ENCODE data around the gene ADAMTS12. TPM values are rescaled to one million over a fixed set of nuclear protein-coding genes. Genes with fewer than 3 reads are reported as not detected.

The ADAMTS12 gene
- total RNA-seq, 1 donor: not detected

DNA sequence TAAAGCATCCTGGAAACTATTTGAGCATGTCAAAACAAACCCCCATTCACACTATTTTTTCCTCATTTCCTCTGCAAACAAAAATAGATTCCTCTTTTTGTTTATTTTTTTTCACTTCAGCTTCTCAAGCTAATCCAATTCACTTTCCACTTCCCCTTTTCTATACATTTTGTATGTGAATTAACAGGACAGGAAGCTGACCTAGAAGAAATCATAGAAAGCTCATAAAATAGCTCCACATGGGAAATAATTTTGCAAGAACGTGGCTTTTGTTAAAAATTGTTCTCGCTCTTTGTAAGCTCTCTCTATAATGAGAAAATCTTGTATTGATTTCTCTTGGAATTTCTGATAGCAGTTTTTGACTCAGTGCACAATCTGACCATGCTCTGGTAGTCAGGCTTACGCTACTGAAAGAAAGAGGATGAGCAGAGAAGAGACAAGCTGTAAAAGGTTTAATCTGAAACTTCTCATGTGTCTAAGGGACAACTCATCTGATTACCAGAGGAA, 215.8 kb downstream of the ADAMTS12 start:
- DNase-seq (ENCODE audit: low read depth in 2 of 3, low spot score in 2 of 3): peak in 2 of 3 donors; percentile 5 to 9

GRCh38 chr5:33671700-33672291, 220.0 kb downstream of the ADAMTS12 start:
- no peak for DNase-seq (ENCODE audit: low read depth in 2 of 3, low spot score in 2 of 3)

DNA sequence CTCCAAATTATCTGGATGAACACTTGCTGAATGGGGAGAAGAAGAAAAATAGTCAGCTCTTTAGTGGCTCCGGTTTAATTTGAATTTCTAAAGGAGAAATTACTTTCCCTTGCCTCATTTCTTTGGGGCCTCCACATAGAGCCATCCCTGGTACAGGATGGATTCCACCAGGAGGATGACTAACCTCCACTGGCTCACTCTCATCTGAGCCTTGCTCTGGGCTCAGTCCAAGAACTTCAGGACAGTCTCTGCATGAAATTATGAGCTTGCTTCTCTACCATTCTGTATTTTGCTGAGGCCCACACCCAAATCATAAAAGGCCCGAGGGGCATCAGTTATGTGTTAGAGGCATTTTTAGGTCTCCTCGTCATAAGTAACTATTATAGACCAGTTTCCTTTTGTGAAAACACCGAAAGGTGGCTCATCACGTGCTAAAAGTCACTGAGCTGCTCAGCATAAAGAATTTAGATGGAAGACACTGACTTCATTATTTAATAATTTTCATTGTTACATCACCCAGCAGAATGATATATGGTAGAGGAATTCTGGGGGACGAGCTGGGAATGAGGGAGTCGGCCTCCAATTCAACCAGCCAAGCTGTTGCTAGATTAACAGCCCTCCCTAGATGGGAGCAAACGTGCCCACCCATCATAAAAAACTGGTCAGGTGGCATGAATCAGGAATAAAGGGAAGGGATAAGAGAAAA, 228.9 kb downstream of the ADAMTS12 start:
- no peak for DNase-seq (ENCODE audit: low read depth in 2 of 3, low spot score in 2 of 3)

DNA sequence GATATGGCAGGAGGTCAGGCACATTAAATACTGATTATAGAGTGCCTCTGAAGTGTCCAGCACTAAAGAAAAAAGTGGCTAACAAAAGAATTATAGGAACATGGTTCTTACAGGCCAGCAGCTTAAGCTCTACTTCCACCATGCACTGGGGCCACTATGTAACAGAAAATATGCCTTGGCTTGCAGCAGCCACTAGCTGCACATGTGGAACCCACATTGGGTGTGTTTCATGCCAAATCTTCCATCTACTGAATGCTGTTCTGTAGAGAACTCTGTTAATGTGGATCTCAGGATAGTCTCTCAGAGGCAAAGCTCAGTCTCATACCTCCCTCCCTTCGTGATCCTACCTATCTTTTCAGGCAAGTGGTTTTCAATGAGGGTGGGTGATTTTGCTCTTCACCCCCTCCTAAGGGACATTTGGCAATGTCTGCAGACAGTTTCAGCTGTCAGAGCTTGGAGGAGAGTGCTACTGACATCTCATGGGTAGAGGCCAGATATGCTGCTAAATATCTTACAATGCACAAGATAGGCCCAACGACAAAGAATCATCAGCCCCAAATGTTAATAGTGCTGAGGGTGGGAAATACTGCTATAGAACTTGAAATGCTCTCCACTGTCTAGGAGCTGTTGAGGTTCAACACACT, 232.1 kb downstream of the ADAMTS12 start:
- no peak for DNase-seq (ENCODE audit: low read depth in 2 of 3, low spot score in 2 of 3)

GRCh38 chr5:33657804-33658440, 233.9 kb downstream of the ADAMTS12 start:
- DNase-seq (ENCODE audit: low read depth in 2 of 3, low spot score in 2 of 3): no peak

GRCh38 chr5:33657176-33657575, 234.6 kb downstream of the ADAMTS12 start:
- DNase-seq (ENCODE audit: low read depth in 2 of 3, low spot score in 2 of 3): no peak

DNA sequence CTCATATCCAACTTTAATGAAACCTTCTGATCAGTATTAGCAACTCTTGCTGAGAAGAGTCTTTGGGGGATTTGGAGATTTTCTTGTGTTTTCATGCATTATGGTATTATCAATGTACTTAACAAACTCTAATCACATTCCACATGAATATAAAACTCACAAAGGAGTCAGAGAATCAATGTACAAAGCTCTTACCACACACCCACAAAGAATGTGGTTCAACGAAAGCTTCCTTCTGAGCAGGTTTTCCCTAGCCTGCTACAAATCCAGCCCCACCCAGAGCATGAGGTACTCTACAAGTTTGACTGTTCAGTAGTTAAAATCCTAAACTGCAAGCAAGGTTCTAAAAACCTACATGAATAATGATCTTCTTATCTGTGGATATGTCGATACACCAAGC, 240.9 kb downstream of the ADAMTS12 start:
- no peak for DNase-seq (ENCODE audit: low read depth in 2 of 3, low spot score in 2 of 3)

- no peak for DNase-seq (ENCODE audit: low read depth in 2 of 3, low spot score in 2 of 3)
Measured at GRCh38 chr5:33649549-33650482, 242.0 kb downstream of the ADAMTS12 start.

- DNase-seq (ENCODE audit: low read depth in 2 of 3, low spot score in 2 of 3): peak in 2 of 3 donors; percentile 36 to 64
Measured at GRCh38 chr5:33641744-33642505, 249.9 kb downstream of the ADAMTS12 start.

DNA sequence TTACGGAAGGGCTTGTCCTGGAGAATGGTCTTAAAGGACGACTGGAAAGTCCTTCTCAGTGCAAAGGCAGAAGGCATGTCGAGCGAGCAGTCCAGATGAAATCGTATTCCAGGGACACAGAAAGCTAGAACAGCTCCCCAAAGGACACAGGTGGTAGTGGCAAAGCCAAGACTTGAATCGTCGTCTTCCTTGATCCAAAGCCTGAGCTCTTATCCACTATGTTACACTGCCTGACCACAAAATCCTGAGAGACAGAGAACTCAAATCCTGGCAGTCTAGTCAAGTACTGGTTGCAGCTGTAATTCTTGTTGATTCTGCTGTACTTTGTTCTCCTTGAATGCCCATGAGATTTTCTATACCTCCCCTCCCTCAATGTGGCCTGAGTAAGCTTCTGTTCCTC, 252.3 kb downstream of the ADAMTS12 start:
- DNase-seq (ENCODE audit: low read depth in 2 of 3, low spot score in 2 of 3): no peak

- DNase-seq (ENCODE audit: low read depth in 2 of 3, low spot score in 2 of 3): no peak
Measured at GRCh38 chr5:33637011-33637410, 254.8 kb downstream of the ADAMTS12 start.

- DNase-seq (ENCODE audit: low read depth in 2 of 3, low spot score in 2 of 3): no peak
Measured at GRCh38 chr5:33635582-33635981, 256.2 kb downstream of the ADAMTS12 start.

DNA sequence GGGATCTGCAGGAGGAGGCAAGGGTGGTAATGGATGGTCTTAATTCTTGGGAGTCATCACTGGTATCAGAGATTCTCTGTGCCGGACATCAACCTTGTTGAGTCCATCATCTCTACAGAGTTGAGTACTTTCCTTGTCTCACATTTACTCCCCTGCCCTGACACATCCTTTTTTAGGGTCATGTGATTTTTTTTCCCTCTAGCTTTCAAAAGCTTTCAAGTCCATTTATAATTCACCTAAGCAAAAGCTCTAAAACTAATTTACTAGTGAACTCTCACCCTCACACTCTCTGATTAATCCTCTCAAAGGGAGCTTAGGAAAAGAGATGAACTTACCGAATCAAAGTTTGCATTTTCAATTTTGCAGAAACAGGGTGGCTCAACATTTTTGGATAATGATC, 258.1 kb downstream of the ADAMTS12 start:
- no peak for DNase-seq (ENCODE audit: low read depth in 2 of 3, low spot score in 2 of 3)

- DNase-seq (ENCODE audit: low read depth in 2 of 3, low spot score in 2 of 3): peak in 2 of 3 donors; percentile 8 to 21
Measured at GRCh38 chr5:33631786-33632185, 260.0 kb downstream of the ADAMTS12 start.

DNA sequence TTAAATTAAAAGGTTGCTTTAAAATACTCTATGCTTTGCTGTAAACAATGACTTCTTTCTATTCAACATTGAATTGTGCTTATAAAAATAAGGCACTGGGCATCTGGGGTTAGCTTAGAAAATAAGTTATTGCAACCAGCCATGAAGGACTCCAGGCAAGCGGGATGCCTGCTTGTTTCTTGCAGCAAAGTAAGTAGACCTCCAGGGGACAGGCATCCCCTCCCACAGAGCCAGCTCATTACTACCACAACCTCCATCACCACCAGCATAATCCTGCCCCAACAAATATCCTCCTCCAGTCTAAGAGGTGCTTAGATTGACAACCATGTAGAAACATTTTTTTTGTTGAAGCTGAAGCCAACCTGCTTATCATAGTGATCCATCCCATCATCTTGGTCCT, 260.7 kb downstream of the ADAMTS12 start:
- DNase-seq (ENCODE audit: low read depth in 2 of 3, low spot score in 2 of 3): no peak

GRCh38 chr5:33629999-33630398, 261.8 kb downstream of the ADAMTS12 start:
- no peak for DNase-seq (ENCODE audit: low read depth in 2 of 3, low spot score in 2 of 3)

DNA sequence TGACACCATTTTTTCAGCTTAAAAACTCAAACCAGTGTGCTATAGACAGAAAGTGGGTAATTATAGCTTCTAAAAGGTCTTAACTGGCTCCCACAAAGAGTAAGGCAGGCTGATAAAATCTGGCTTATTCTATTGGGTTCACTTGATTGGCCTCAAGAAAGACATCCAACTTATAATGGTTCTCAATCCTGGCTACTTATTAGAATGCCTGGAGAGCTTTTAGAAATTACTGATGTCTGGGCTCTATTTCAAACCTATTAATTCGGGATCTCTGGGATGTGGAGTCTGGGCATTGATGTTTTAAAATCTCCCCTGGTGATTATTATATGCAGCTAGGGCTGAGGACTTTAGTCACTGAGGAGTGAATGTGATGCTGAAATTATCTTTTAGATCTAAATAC, 263.0 kb downstream of the ADAMTS12 start:
- DNase-seq (ENCODE audit: low read depth in 2 of 3, low spot score in 2 of 3): no peak

- no peak for DNase-seq (ENCODE audit: low read depth in 2 of 3, low spot score in 2 of 3)
Measured at GRCh38 chr5:33621514-33621913, 270.3 kb downstream of the ADAMTS12 start.

DNA sequence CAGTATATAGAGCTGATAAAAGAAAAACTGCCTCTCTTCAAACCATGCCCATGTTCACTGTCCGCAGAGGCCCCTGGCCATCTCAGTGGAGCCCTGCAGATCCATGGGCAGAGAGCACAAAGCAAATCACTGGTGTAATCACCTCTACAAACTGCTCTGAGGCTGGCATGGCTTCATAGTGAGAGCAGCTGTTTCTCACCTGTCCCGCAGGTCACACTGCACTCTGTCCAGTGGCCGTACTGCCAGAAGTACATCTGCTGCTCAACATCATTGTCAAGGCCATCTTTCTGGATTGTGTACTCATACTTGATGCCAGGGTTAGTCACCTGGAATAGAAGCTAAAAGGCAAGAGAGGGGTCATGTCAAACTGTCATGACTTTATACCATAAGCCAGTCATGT, 277.8 kb downstream of the ADAMTS12 start:
- DNase-seq (ENCODE audit: low read depth in 2 of 3, low spot score in 2 of 3): no peak

GRCh38 chr5:33612386-33612785, 279.4 kb downstream of the ADAMTS12 start:
- DNase-seq (ENCODE audit: low read depth in 2 of 3, low spot score in 2 of 3): no peak

Measured in hematopoietic multipotent progenitor cell (in vitro differentiated cells).